Sigmoid colon (tissue), 7 donors: Measurements from ENCODE around the gene SPINDOC. TPM values are rescaled to one million over a fixed set of nuclear protein-coding genes. Genes with fewer than 3 reads are reported as not detected.

Experiments used
- DNase-seq: peaks from one replicate; pipeline ENCODE4 v3.0.0-alpha.2; 2019
- H3K27ac ChIP-seq, 4 donors: fragments of 200-600 bp; sonication (generic); one replicate each; pipeline ENCODE4 v1.5.1; 2016 to 2019; ENCODE audit warnings: mild to moderate bottlenecking in 1 of 4
- H3K27me3 ChIP-seq, 3 donors: fragments of 200-600 bp; sonication (generic); one replicate each; pipeline ENCODE4 v1.5.1; 2019; ENCODE audit warnings: mild to moderate bottlenecking in 1 of 3
- H3K36me3 ChIP-seq, 4 donors: fragments of 200-600 bp; sonication (generic); one replicate each; pipeline ENCODE4 v1.5.1; 2016 to 2019
- H3K4me1 ChIP-seq, 4 donors: fragments of 200-600 bp; sonication (generic); one replicate each; pipeline ENCODE4 v1.5.1; 2017 to 2019
- H3K4me3 ChIP-seq, 4 donors: fragments of 200-600 bp; sonication (generic); one replicate each; pipeline ENCODE4 v1.5.1; 2017 to 2019; ENCODE audit warnings: mild to moderate bottlenecking in 2 of 4, moderate library complexity in 1 of 4
- H3K9me3 ChIP-seq, 4 donors: fragments of 200-600 bp in 3 of 4; sonication (generic) in 3 of 4; one replicate each; pipeline versions ENCODE4 v1.5.1 to v1.6.1; 2013 to 2019
- CTCF ChIP-seq, 4 experiments: fragments of 450-650 bp in 3 of 4; fragments of 200-600 bp in 1 of 4; IDR thresholded peaks; one replicate each; pipeline ENCODE4 v1.5.1; 2016 to 2019; ENCODE audit warnings: antibody characterized with exemption in 4 of 4, mild to moderate bottlenecking in 3 of 4, moderate library complexity in 2 of 4
- EP300 ChIP-seq, 4 donors: sonication (generic); formaldehyde crosslinking; IDR thresholded peaks; one replicate each; pipeline ENCODE4 v1.6.1; 2017; ENCODE audit warnings: antibody characterized with exemption in 4 of 4
- POLR2A ChIP-seq, 2 donors: fragments of 450-650 bp; IDR thresholded peaks; one replicate each; pipeline ENCODE4 v1.6.1; 2016; ENCODE audit warnings: antibody characterized with exemption in 2 of 2, mild to moderate bottlenecking in 2 of 2, moderate library complexity in 2 of 2
- POLR2AphosphoS5 ChIP-seq, 4 donors: sonication (generic); formaldehyde crosslinking; IDR thresholded peaks; one replicate each; pipeline ENCODE4 v1.6.1; 2017; ENCODE audit warnings: antibody characterized with exemption in 4 of 4
- WGBS, 2 donors: extraction: QIAGEN DNeasy Blood & Tissue Kit; methylation state at CpG; one replicate each; pipeline ENCODE4 v1.1.7; 2013; 5-methylcytosine and 5-hydroxymethylcytosine counted together
- intact Hi-C: fragments of 100-400 bp; cut with DNase I; formaldehyde crosslinking; loops from one replicate; pipeline ENCODE4 v1.15.1; 2023
- polyA plus RNA-seq, 3 donors: library from polyadenylated mRNA; stranded (reverse); fragments of 200-250 nt; gene quantifications; one replicate each; pipeline ENCODE4 v1.2.3, GENCODE V29; 2013
- total RNA-seq, 4 donors: library from RNA; depleted of rRNA; stranded (reverse); fragments of >200 nt; gene quantifications; one replicate each; pipeline ENCODE4 v1.1.0, GENCODE V29; 2016
- donor health status: healthy with polysubstance abuse.
- donor health status: Bipolar disorder and iron deficiency.
- donor health status: healthy.

Gene SPINDOC
- total and polyA plus RNA-seq, 7 donors = 4.6 to 15.2 (median 12.2) TPM

- intact Hi-C loops = no loop called here
- H3K36me3 ChIP-seq = peaks cover 26 to 67% (median 51%) of the 10 kb centered on the region in 4 donors
- 97% methylated on average over 19 of the region's 19 CpGs for WGBS, 2 donors
- no peak for DNase-seq
- no peaks in the 10 kb centered on the region for H3K27me3 ChIP-seq
- no peak overlapping the region for H3K27ac ChIP-seq
- H3K4me3 ChIP-seq = no peak overlapping the region
- TF ChIP-seq POLR2A (IDR thresholded peaks at IDR 0.05) = no peak
- TF ChIP-seq EP300 (IDR thresholded peaks at IDR 0.05) = no peak
- H3K4me1 ChIP-seq = peaks cover 0 to 26% (median 20%) of the 10 kb centered on the region in 4 donors
- no peaks in the 10 kb centered on the region for H3K9me3 ChIP-seq
Observed at GRCh38 chr11:63818609-63819008, 5.4 kb downstream of the SPINDOC start.

GRCh38 chr11:63821411-63821810 is 8.2 kb downstream of the SPINDOC start:
- H3K27me3 ChIP-seq = no peaks in the 10 kb centered on the region
- H3K4me3 ChIP-seq = no peak overlapping the region
- intact Hi-C loops = no loop called here
- peaks cover 26 to 88% (median 60%) of the 10 kb centered on the region in 4 donors for H3K36me3 ChIP-seq
- no peak overlapping the region for H3K27ac ChIP-seq
- TF ChIP-seq CTCF (IDR thresholded peaks at IDR 0.05) = no peak
- no peak for TF ChIP-seq POLR2A (IDR thresholded peaks at IDR 0.05)
- no peak for TF ChIP-seq POLR2AphosphoS5 (IDR thresholded peaks at IDR 0.05)
- no peak for TF ChIP-seq EP300 (IDR thresholded peaks at IDR 0.05)
- WGBS, 2 donors = 90 to 91% methylated on average over 5 of the region's 5 CpGs
- no peak for DNase-seq
- peaks cover 0 to 2% (median 0%) of the 10 kb centered on the region in 4 donors for H3K4me1 ChIP-seq
- no peaks in the 10 kb centered on the region for H3K9me3 ChIP-seq

GRCh38 chr11:63826471-63827190 is 13.4 kb downstream of the SPINDOC start:
- Histone ChIP-seq H3K4me1 (no peaks in the 10 kb centered on the region), H3K9me3 (no peaks in the 10 kb centered on the region), H3K27me3 (no peaks in the 10 kb centered on the region), H3K36me3 (peaks cover 5 to 56% (median 31%) of the 10 kb centered on the region in 4 donors), H3K27ac (no peak overlapping the region), H3K4me3 (no peak overlapping the region)
- TF ChIP-seq POLR2A (IDR thresholded peaks at IDR 0.05) = no peak
- TF ChIP-seq CTCF (IDR thresholded peaks at IDR 0.05) = no peak
- no peak for TF ChIP-seq EP300 (IDR thresholded peaks at IDR 0.05)
- no peak for TF ChIP-seq POLR2AphosphoS5 (IDR thresholded peaks at IDR 0.05)
- DNase-seq = no peak
- 83 to 91% methylated on average over 17 of the region's 17 CpGs for WGBS, 2 donors
- intact Hi-C loops = no loop called here

- no peak overlapping the region for H3K4me3 ChIP-seq
- H3K27ac ChIP-seq = no peak overlapping the region
- no peak for TF ChIP-seq POLR2A (IDR thresholded peaks at IDR 0.05)
- no peak for TF ChIP-seq EP300 (IDR thresholded peaks at IDR 0.05)
- no peak for TF ChIP-seq POLR2AphosphoS5 (IDR thresholded peaks at IDR 0.05)
- TF ChIP-seq CTCF (IDR thresholded peaks at IDR 0.05) = no peak
- H3K4me1 ChIP-seq = no peaks in the 10 kb centered on the region
- intact Hi-C loops = no loop called here
- 84 to 87% methylated on average over 8 of the region's 8 CpGs for whole genome bisulfite sequencing, 2 donors
- H3K27me3 ChIP-seq = no peaks in the 10 kb centered on the region
- DNase-seq = no peak
- peaks cover 0 to 23% (median 9%) of the 10 kb centered on the region in 4 donors for H3K36me3 ChIP-seq
- H3K9me3 ChIP-seq = no peaks in the 10 kb centered on the region
Observed at GRCh38 chr11:63829823-63830489, 16.7 kb downstream of the SPINDOC start.

GRCh38 chr11:63831326-63831725 is 18.1 kb downstream of the SPINDOC start:
- Histone ChIP-seq H3K27ac (no peak overlapping the region), H3K4me1 (no peaks in the 10 kb centered on the region), H3K27me3 (no peaks in the 10 kb centered on the region), H3K4me3 (no peak overlapping the region), H3K9me3 (no peaks in the 10 kb centered on the region), H3K36me3 (peaks cover 0 to 15% (median 8%) of the 10 kb centered on the region in 4 donors)
- no peak for DNase-seq
- intact Hi-C loops = no loop called here
- TF ChIP-seq POLR2A (IDR thresholded peaks at IDR 0.05) (no peak), POLR2AphosphoS5 (IDR thresholded peaks at IDR 0.05) (no peak), CTCF (IDR thresholded peaks at IDR 0.05) (no peak), EP300 (IDR thresholded peaks at IDR 0.05) (no peak)
- 80 to 84% methylated on average over 7 of the region's 7 CpGs for WGBS, 2 donors
